Hippocampal formation (tissue), 2 donors: ENCODE results near the gene KRT3.

ENCODE experiments used
- DNase-seq, 2 donors: peaks; one replicate each; lab custom pipeline; 2025; lab: John Stamatoyannopoulos, UW

Gene KRT3

DNA sequence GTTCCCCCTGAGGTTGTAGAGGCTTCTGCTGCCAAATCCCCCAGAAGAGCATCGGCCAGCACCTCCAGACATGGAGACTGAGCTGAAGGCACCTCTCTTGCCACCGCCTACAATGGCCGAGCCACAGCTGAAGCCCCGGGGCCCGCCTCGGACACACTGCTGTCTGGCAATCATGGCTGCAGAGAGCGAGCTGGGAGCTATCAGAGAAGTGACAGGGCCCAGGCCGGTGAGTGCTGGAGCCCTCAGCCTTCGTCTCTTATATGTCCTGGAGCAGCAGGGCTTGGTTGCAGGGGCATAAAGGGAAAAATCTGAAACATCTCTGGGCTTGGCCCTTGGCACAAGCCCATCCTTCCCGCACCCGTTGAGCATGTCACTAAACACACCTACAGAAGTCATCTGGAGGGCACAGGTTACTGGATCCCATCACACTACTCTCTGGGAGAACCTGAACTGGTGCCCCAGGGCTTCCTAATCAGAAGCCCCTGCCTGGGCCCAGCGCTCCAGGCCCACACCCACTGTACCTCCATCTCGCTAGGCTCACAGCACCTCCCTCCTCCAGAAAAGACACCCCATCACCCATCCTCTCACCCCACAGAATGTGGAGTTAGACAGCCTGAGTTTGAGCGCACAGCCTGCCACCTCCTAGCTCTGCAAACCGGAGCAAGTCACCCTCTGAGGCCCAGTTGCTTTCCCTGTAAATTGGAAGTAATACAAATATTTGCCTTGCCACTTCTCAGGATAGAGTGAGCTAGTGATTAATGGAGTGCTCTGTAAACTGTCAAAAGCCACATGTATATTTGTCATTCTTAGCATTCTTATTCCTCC lies 18.2 kb upstream of the KRT3 start, which contains the start of gene KRT4:
TSS of gene KRT4 (minus strand) at position 232 of the 825 bp plus-strand sequence. CDS start at position 174, 58 bp downstream.
- DNase-seq, result no peak

- no peak for DNase-seq
Measured at GRCh38 chr12:52813203-52813819, 17.4 kb upstream of the KRT3 start.

DNA sequence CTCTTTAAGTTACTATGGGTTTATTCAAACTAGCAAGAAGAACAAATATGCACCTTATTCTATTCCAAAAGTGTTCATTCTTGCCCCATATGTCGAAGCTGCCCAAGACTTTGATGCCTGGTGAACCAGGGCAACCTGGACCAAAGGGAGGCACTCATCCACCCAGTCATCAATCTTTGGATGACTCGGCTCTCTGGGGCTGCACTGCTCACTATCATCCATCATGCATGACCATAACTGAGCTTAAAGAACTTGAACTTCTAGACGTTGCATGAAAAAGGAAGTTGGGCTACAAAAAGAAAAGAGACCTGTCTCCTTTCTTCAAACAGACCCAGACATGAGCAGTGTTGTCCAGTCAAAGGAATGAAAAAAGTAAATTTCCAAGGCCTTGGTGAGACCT lies 16.8 kb upstream of the KRT3 start:
- DNase-seq, result no peak

GRCh38 chr12:52812073-52812400 lies 16.1 kb upstream of the KRT3 start:
- DNase-seq, result no peak

DNA sequence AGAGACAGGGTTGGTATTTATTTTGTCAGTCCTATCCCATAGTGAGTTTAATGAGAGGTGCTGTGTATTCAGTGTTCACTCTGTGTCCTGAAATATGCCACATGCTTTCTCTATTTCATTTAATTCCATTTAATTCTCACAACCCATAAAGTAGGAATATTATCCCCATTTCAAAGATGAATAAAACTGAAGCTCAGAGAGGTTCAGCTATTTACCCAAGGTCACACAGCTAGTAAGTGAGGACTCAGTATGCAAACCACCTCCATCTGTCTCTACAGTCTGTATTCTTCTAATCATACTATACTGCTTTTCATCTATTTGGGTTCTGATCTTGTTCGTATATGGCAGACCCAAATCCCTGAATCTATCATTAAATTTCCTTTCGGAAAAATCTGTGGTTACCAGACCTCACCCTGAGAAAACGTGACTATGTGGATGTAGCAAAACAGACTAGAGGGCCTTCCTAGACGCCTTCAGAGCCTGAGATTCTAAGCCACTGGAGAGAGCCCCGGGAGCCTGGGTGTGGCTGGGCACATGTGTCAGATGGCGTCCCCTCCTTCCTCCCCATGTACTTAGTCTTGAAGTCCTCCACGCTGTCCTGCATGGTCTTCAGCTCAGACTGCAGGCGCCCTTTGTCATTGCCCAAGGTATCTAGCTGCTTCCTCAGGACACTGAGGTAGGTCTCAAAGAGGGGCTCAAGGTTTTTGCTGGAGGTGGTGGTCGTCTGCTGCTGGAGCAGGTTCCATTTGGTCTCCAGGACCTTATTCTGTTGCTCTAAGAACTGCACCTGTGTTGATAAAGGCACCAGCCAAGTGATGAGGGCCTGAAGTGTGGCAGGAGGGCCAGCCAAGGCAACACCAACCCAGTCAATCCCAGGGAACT lies 15.5 kb upstream of the KRT3 start:
- no peak for DNase-seq

GRCh38 chr12:52810554-52810953 lies 14.6 kb upstream of the KRT3 start:
- no peak for DNase-seq

- DNase-seq, result no peak
Measured at GRCh38 chr12:52809166-52809565, 13.2 kb upstream of the KRT3 start.

- no peak for DNase-seq
Measured at GRCh38 chr12:52808573-52809160, 12.8 kb upstream of the KRT3 start.

- DNase-seq, result no peak
Measured at GRCh38 chr12:52807544-52808470, 11.9 kb upstream of the KRT3 start.

DNA sequence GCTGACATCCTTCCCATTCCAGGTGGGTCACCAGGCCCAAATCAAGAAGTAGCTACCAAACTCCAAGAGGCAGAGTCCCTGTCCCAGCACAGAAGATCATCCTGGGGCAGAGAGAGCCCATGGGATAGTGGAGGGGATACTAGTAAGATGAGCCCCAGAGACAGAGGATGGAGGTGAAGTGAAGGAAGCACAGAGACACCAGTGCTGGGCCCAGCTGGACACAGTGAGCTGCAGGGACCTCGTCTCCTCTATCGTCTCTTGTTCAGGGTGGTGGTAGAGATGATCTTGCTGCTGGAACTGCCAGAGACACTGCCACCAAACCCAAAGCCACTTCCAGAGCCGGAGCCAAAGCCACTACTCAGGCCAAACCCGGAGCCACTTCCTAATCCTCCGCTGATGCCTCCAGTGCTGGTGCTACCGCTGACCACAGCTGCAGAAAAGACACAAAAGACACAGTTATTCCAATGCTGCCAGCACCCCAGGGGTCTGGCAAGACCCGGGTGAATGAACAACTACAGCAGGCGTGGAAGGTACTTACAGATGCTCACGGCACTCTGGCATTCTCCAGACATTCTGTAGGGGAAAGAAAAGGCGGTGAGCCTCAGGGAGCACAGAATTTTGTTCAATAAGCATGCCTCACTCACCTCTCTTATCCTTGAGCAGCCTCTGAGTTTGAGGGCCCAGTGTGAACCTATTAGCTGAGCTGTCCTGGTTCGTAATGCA lies 11.1 kb upstream of the KRT3 start:
- no peak for DNase-seq

DNA sequence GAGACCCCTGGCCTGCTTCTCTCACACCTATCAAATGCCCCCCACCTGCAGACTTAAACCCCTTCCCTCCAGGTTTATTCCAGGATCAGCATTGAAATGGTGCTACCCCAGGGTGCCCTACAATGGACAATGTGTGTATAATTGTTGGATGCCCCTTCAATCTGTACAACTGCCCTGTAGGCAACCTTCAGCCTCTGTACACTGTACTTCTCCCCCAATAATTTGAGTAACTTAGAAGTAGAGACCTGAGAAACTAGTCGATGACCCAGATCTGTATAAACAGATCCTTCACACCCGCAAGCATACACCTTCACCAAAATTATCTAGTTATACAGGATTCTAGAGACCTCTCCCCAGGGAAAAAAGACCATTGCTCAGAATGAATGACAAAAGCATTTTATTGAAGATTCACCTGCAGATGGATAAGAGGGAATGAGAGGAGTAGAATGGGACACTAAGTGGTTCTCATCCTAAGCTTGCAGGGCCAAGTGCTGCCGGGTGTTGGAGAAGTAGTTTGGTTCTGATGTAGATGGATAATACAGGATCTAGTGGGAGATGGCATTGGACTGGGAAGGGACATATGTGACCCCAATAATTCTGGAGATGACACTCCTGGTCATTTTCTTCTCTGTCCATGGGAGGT lies 10.4 kb upstream of the KRT3 start:
- no peak for DNase-seq

DNA sequence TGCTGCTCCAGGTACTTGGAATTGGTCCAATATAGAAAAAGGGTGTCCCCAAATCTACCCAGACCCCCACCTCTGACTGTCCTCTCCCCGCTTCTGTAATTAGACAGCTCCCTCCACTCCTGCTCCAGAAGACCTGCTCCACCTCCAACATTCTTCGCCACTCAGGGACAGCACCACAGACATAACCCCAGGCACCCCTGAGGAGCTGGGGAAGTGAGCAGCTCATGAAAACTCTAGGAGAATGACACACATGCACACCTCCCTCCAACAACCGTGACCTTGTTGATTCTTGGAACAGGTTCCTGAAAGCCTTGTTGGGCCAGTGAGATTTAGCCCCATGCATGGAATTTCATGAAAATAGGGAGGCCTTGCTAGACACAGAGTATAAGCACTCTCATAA lies 9.8 kb upstream of the KRT3 start:
- DNase-seq, result no peak

DNA sequence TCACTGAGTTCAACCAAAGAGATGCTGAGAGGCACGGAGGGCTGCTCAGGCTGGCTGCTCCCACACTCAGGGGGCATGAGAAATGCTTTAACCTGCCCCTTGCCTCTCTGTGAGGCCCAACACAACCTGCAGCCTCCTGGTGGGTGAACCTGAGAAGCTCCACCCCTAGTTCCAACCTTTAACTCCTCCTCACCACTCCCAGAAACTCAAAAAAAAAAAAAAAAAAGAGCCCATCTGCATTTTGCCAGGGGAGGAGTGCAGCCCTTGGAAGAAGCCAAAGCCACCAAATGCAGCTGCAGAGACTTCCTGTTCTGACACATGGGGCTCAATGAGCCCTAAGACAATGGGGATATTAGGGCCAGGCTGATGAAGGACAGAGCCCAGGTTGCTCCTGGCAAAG lies 9.1 kb upstream of the KRT3 start:
- no peak for DNase-seq

DNA sequence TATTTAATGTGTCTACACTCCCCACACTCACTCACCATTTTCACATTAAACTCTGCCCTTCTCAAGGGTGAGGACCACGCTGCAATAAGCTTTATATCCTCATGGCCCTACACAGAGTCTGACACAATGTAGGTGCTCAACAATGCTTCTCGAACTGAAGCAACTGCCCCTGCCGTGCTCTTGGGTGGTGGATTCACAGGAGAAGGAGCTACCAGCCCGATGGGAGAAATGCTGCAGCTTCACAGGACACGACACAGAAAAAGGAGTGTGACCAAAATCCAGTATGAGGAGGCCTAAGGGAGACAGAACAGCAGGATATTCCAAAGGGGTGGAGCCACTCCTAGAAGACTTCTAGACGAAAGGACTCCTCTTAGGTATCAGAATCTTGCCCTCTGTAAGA lies 6.5 kb upstream of the KRT3 start:
- DNase-seq, result no peak

DNA sequence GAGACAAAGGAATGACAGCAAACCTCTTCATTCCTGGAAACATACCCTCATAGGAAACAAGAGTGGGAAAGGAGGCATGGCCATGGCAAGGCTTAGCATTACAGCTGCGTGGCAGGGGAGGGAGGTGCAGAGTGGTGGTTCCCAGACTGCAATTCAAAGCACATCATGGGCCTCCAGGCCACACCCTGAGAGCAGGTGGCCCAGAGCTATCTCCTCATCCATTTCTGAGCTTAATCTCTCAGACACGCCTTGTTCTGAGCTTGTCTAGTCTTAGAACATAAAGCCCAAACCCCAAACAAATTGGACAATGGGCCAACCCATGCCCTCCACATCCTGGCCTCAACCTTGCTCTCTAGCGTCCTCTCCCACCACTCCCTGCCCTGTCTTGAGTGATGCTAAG lies 5.9 kb upstream of the KRT3 start:
- no peak for DNase-seq

DNA sequence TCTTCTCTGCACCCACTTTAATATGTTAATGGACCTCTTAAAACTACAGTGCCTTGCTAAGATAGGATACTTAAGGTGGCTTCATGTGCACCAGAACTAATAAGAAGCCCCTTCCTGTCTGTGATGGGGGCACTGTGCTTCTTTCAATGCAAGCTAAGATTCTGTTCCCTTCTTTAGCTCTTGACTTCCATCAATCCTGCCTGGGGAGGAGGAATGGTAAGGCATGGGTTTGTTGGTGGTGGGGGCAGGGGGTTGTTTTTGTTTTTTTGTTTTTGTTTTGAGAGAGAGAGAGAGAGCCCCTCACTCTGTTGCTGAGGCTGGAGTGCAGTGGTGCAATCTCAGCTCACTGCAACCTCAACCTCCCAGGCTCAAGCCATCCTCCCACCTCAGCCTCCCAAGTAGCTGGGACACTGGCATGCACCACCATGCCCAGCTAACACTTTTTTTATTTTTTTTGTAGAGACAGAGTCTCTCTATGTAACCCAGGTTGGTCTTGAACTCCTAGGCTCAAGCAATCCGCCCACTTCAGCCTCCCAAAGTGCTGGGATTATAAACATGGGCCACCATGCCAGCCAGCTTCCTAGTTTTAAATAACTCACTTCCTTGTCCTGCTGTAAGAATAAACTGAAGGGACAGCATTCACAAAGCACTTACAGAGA lies 4.5 kb upstream of the KRT3 start:
- no peak for DNase-seq

- no peak for DNase-seq
Measured at GRCh38 chr12:52799505-52800211, 3.7 kb upstream of the KRT3 start.

DNA sequence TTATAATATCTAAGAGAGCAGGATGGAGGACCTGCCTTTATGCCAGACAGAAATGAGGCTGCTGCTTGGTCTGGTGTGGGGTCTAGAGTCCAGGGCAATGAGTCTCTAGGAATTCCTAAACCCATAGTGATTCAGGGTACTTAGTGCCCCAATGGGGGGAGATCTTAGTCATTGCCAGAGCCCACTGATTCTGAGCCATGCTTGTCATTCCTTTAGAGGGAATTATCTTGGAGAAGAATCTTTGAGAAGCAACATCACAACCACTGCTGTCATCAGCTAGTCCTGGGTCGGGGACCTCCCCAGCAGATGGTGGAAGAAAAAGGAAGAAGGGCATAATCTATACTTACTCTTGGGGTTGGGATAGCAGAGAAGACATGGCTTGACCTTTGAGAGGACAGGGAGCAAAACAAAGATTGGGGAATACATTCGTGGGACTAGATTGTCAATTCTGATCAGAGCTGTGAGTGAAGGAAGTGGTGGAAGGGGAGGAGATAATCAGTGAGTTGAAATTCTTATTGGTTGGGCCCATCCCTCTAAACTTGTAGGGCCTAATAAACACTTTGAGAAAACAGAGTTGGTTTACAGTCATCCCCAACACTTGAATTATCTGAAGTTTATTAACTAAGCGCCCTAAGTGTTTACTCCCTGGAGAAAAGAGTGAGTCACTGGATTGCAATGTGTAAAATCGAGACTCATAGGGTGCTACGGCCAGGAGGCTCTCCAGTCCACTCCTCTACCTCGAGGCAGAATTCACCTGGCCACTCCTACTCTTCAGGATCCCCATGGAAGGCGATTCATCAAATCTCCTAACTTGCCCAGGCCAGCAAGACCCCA lies 3.0 kb upstream of the KRT3 start:
- no peak for DNase-seq
